HepG2 (cell line): ENCODE measurements around the gene CYP27A1. TPM values are rescaled to one million over a fixed set of nuclear protein-coding genes. Genes with fewer than 3 reads are reported as not detected.
A peak's percentile ranks its signal among the peaks of the same experiment; 100 is the strongest.

Experiments used
- AKAP8 ChIP-seq: sonication (generic); formaldehyde crosslinking; IDR thresholded peaks from 2 replicates; pipeline ENCODE4 v1.5.1; 2020; ENCODE audit warnings: mild to moderate bottlenecking, missing genetic modification reagents
- BRD4 ChIP-seq: sonication (generic); formaldehyde crosslinking; IDR thresholded peaks from 2 replicates; pipeline ENCODE4 v1.4.0; 2020; ENCODE audit warnings: missing genetic modification reagents
- CEBPB ChIP-seq: IDR thresholded peaks from 2 replicates; pipeline ENCODE4 v1.6.1; 2011; ENCODE audit warnings: low read depth, low read length, improper control_type of control experiment, borderline replicate concordance
- FOXA1 ChIP-seq, 2 experiments: fragments of 450-650 bp in 1 of 2; sonication (generic) in 1 of 2; formaldehyde crosslinking in 1 of 2; IDR thresholded peaks; 2 replicates each; pipeline versions ENCODE4 v1.4.0 to v1.6.1; 2016 to 2020; ENCODE audit warnings: missing genetic modification reagents in 1 of 2
- HMG20B ChIP-seq: conservative IDR thresholded peaks from 2 replicates; pipeline ENCODE4 v1.6.1; 2016; ENCODE audit warnings: missing genetic modification reagents, missing compliant biosample characterization
- NFYC ChIP-seq: IDR thresholded peaks from 2 replicates; pipeline ENCODE4 v1.6.1; 2016; ENCODE audit warnings: missing genetic modification reagents, missing compliant biosample characterization
- PHF5A ChIP-seq: IDR thresholded peaks from one replicate; pipeline ENCODE4 v1.6.1; 2018; ENCODE audit warnings: low read depth, missing genetic modification reagents; ENCODE audit not compliant: unreplicated experiment
- PRDM4 ChIP-seq: sonication (generic); formaldehyde crosslinking; IDR thresholded peaks from 2 replicates; pipeline ENCODE4 v1.9.0; 2021; ENCODE audit warnings: missing genetic modification reagents, borderline replicate concordance
- SMYD3 ChIP-seq: sonication (generic); formaldehyde crosslinking; IDR thresholded peaks from 2 replicates; pipeline ENCODE4 v1.8.1; 2023; ENCODE audit warnings: mild to moderate bottlenecking, missing genetic modification reagents
- SRY ChIP-seq: sonication (generic); formaldehyde crosslinking; IDR thresholded peaks from 2 replicates; pipeline ENCODE4 v1.8.0; 2022; ENCODE audit warnings: mild to moderate bottlenecking, missing genetic modification reagents
- STAT5B ChIP-seq: sonication (generic); formaldehyde crosslinking; IDR thresholded peaks from 2 replicates; pipeline ENCODE4 v1.4.0; 2020; ENCODE audit warnings: missing genetic modification reagents
- TEAD2 ChIP-seq: sonication (generic); formaldehyde crosslinking; IDR thresholded peaks from 2 replicates; pipeline ENCODE4 v1.9.0; 2021; ENCODE audit warnings: missing genetic modification reagents
- ZBTB1 ChIP-seq: sonication (generic); formaldehyde crosslinking; IDR thresholded peaks from 2 replicates; pipeline ENCODE4 v1.4.0; 2020; ENCODE audit warnings: missing genetic modification reagents, borderline replicate concordance
- ZFP62 ChIP-seq: sonication (generic); formaldehyde crosslinking; IDR thresholded peaks from 2 replicates; pipeline ENCODE4 v1.4.0; 2020; ENCODE audit warnings: missing genetic modification reagents
- ZFP82 ChIP-seq: sonication (generic); formaldehyde crosslinking; IDR thresholded peaks from 2 replicates; pipeline ENCODE4 v1.5.1; 2020; ENCODE audit warnings: mild to moderate bottlenecking, missing genetic modification reagents, borderline replicate concordance
- ZNF263 ChIP-seq: sonication (generic); formaldehyde crosslinking; IDR thresholded peaks from 2 replicates; pipeline ENCODE4 v1.4.0; 2020; ENCODE audit warnings: missing genetic modification reagents
- ZNF317 ChIP-seq: sonication (generic); formaldehyde crosslinking; IDR thresholded peaks from 2 replicates; pipeline ENCODE4 v1.5.0; 2020; ENCODE audit warnings: mild to moderate bottlenecking, missing genetic modification reagents
- ZNF484 ChIP-seq: sonication (generic); formaldehyde crosslinking; IDR thresholded peaks from 2 replicates; pipeline ENCODE4 v1.5.1; 2020; ENCODE audit warnings: mild to moderate bottlenecking, low read depth, missing genetic modification reagents, borderline replicate concordance
- ZNF672 ChIP-seq: sonication (generic); formaldehyde crosslinking; IDR thresholded peaks from 2 replicates; pipeline ENCODE4 v1.8.1; 2022; ENCODE audit warnings: missing genetic modification reagents
- ZNF674 ChIP-seq: sonication (generic); formaldehyde crosslinking; IDR thresholded peaks from 2 replicates; pipeline ENCODE4 v1.5.0; 2020; ENCODE audit warnings: low read depth, mild to moderate bottlenecking, missing genetic modification reagents
- ZNF761 ChIP-seq: sonication (generic); formaldehyde crosslinking; conservative IDR thresholded peaks from 2 replicates; pipeline ENCODE4 v1.4.0; 2020; ENCODE audit warnings: mild to moderate bottlenecking, missing genetic modification reagents
- ZNF773 ChIP-seq: sonication (generic); formaldehyde crosslinking; IDR thresholded peaks from 2 replicates; pipeline ENCODE4 v1.4.0; 2020; ENCODE audit warnings: missing genetic modification reagents, borderline replicate concordance
- ZNF800 ChIP-seq: sonication (generic); formaldehyde crosslinking; IDR thresholded peaks from 2 replicates; pipeline ENCODE4 v1.4.0; 2020; ENCODE audit warnings: missing genetic modification reagents
- ZSCAN12 ChIP-seq: sonication (generic); formaldehyde crosslinking; IDR thresholded peaks from 2 replicates; pipeline ENCODE4 v1.9.0; 2021; ENCODE audit warnings: mild to moderate bottlenecking, missing genetic modification reagents
- polyA plus RNA-seq, 8 experiments: library from polyadenylated mRNA; depleted of rRNA in 3 of 8; stranded (reverse) in 7 of 8; unstranded in 1 of 8; fragments of >200 nt; fragmentation: Illumina TruSeq in 4 of 8; extraction: Trizol in 4 of 8; gene quantifications; 2 replicates each; pipeline versions ENCODE4 v1.2.1 to v1.2.3, GENCODE V29; 2011 to 2016; ENCODE audit warnings: low read depth in 4 of 8, missing spikeins in 1 of 8, mixed read lengths in 1 of 8; ENCODE audit not compliant: insufficient read depth in 1 of 8
- total RNA-seq, 5 experiments: library from RNA; depleted of rRNA; stranded (reverse); fragments of >200 nt; fragmentation: Illumina TruSeq; extraction: Trizol; gene quantifications; 2 replicates each; pipeline ENCODE4 v1.2.3, GENCODE V29; 2016; ENCODE audit warnings: low read depth in 1 of 5
- TF ChIP-seq, protein P1 (sequence below): sonication (generic); formaldehyde crosslinking; IDR thresholded peaks from 2 replicates; pipeline ENCODE4 v1.4.0; 2020; ENCODE audit warnings: mild to moderate bottlenecking, missing genetic modification reagents

Gene CYP27A1
- total and polyA plus RNA-seq, 2 of the 13 experiments (the other 11 are each of a cell fraction or from before 2014, with no cell fraction given) = 157 to 266 TPM

DNA sequence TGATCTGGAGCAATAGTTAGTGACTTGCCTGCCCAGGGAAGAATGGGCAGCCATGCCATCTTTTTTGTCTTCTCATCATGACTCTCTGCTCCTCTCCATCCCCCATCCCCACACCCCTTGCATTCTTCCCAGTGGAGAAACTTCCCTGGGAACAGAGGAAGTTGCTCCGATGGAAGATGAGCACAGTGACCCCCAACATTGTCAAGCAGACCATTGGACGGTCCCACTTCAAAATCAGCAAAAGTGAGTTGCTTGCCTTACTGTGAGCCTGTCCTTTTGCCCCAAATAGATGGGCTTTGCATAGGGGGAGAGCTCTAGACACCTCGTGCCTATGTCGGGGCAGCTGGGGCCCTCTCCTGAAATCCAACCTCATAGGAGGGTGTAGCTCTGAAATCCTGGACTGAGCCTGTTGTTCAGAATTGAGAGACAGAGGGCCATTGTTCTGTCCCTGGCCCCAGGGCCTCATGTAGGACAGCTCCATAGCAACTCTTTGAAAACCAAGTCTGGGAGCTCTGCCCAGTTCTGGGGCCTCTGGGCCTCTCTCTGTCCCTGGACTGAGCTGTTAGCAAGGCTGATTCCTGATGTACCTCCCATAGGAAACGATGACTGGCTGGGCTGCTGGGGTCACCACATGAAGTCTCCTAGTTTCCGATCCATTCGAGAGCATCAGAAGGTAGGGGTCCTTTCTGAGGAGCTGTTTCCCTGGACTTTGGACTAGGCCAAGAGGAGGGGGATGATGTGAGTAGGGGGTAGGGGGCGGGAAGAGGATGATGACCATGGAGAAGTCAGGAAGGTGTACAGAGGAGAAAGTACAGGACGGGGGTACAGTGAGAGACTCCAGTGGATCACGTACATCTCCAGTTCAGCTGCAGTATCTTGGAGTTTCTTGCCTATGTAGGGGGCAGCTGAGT, 36.1 kb upstream of the CYP27A1 start (continued):
- TF ChIP-seq ZNF317 (peak; percentile 42; the same call in 1 of the 2 replicates), PHF5A (CRISPR knock-in tag) (peak; percentile 77), SMYD3 (CRISPR knock-in tag) (no peak), STAT5B (CRISPR knock-in tag) (no peak), NFYC (CRISPR knock-in tag) (no peak), ZBTB1 (CRISPR knock-in tag) (no peak), ZFP62 (CRISPR knock-in tag) (no peak), ZNF773 (CRISPR knock-in tag) (no peak), ZFP82 (no peak), ZNF800 (CRISPR knock-in tag) (no peak), ZNF263 (CRISPR knock-in tag) (no peak), ZSCAN12 (no peak), AKAP8 (CRISPR knock-in tag) (peak; percentile 54; the same call in 1 of the 2 replicates), HMG20B (peak; percentile 62; the same call in 1 of the 2 replicates), ZNF761 (CRISPR knock-in tag) (peak; percentile 67; the same call in 1 of the 2 replicates), ZNF484 (no peak), ZNF674 (no peak), CEBPB (no peak), FOXA1 (IDR thresholded peaks at IDR 0.05) (no peak), FOXA1 (CRISPR knock-in tag; IDR thresholded peaks at IDR 0.05) (peak; percentile 19; the same call in 1 of the 2 replicates), TEAD2 (no peak), PRDM4 (no peak), SRY (CRISPR knock-in tag) (no peak), BRD4 (CRISPR knock-in tag) (0 out of 2 replicates have a peak, but pooled peaks have one; percentile 37), ZNF672 (CRISPR knock-in tag) (no peak)
- TF ChIP-seq, protein P1, sequence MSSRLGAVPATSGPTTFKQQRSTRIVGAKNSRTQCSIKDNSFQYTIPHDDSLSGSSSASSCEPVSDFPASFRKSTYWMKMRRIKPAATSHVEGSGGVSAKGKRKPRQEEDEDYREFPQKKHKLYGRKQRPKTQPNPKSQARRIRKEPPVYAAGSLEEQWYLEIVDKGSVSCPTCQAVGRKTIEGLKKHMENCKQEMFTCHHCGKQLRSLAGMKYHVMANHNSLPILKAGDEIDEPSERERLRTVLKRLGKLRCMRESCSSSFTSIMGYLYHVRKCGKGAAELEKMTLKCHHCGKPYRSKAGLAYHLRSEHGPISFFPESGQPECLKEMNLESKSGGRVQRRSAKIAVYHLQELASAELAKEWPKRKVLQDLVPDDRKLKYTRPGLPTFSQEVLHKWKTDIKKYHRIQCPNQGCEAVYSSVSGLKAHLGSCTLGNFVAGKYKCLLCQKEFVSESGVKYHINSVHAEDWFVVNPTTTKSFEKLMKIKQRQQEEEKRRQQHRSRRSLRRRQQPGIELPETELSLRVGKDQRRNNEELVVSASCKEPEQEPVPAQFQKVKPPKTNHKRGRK (CRISPR knock-in tag) = no peak
